ENCODE measurements around the gene GJB1. TPM values are rescaled to one million over a fixed set of nuclear protein-coding genes. Genes with fewer than 3 reads are reported as not detected.
A peak's percentile ranks its signal among the peaks of the same experiment; 100 is the strongest.
"Not testable (repeated sequence)": the region's sequence is repeated elsewhere in the genome, so short reads cannot be mapped to it uniquely, and the experiment has no call there.

The GJB1 gene
- total RNA-seq, 1 donor from 2014 or later, result not detected

GRCh38 chrX:71269801-71270395 lies 46.9 kb downstream of the GJB1 start:
- no peak for TF ChIP-seq CTCF (IDR thresholded peaks at IDR 0.05)
- H3K4me1 ChIP-seq, result no peaks in the 10 kb centered on the region
- H3K36me3 ChIP-seq, result no peaks in the 10 kb centered on the region
- H3K9me3 ChIP-seq, result peaks cover 0 to 3% of the 10 kb centered on the region in 2 donors
- peak in 1 of 2 donors; percentile 61 for DNase-seq (ENCODE audit: low spot score in 2 of 2)
- no peaks in the 10 kb centered on the region for H3K27me3 ChIP-seq
- H3K4me3 ChIP-seq, result no peak overlapping the region
- no peak overlapping the region for H3K27ac ChIP-seq
- intact Hi-C loops (cut with DNase I), result no loop called here

- H3K27ac ChIP-seq; H3K4me1 ChIP-seq; H3K4me3 ChIP-seq; intact Hi-C loops (cut with DNase I); H3K9me3 ChIP-seq; H3K27me3 ChIP-seq; H3K36me3 ChIP-seq; DNase-seq (ENCODE audit: low spot score in 2 of 2): not testable (repeated sequence)
Measured at GRCh38 chrX:71272313-71272712, 49.3 kb downstream of the GJB1 start.

Other genes starting within 250 kb of the GJB1 start
- gene SNX12, start 154.9 kb upstream of the GJB1 start, total RNA-seq, result 31.2 TPM
- 8.0 TPM for gene FOXO4, start 127.4 kb upstream of the GJB1 start, total RNA-seq
- gene CXorf65, start 116.5 kb upstream of the GJB1 start, total RNA-seq, result not detected
- gene IL2RG, start 111.6 kb upstream of the GJB1 start, total RNA-seq, result 2.4 TPM
- 36.9 TPM for gene MED12, start 104.6 kb upstream of the GJB1 start, total RNA-seq
- gene NLGN3, start 78.4 kb upstream of the GJB1 start, total RNA-seq, result 0.21 TPM
- gene ZMYM3, start 30.9 kb downstream of the GJB1 start, total RNA-seq, result 12.5 TPM
- gene NONO, start 60.4 kb downstream of the GJB1 start, total RNA-seq, result 178 TPM
- gene ITGB1BP2, start 78.5 kb downstream of the GJB1 start, total RNA-seq, result not detected
- 63.2 TPM for gene TAF1, start 143.1 kb downstream of the GJB1 start, total RNA-seq

Measured in ascending aorta (tissue), 2 donors.